Measurements from ENCODE around the gene ZBTB44.
"Not testable (repeated sequence)": the region's sequence is repeated elsewhere in the genome, so short reads cannot be mapped to it uniquely, and the experiment has no call there.

The ZBTB44 gene

DNA sequence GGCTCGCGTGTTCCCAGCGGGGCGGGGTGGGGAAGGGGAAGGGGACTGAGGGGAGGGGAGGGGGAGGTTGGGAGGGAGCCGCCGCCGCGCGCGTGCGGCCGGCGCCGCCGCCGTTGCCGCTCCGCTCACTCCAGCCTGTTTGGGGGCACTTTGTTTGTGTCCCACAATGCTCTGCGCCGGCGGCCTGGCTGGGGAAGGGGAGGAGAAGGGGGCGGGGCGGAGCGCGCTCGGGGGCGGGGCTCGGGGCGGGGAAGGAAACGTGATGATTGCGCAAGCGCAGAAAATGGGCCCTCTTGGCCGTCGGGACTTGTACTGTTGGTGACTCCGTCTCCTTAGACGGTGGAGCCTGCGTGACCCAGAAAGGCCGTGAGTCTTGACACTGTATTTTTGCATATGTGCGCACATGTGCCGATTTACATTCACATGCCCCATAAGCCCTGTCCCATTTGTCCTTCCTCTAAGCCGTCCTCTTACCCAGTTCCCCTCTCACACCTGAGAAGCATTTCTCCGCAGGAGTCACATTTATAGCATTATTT lies at the start of gene ZBTB44:
Gene ZBTB44 (minus strand): TSS at position 168 of the 536 bp plus-strand sequence. CDS start 53,044 bp downstream, outside the sequence.
- DNase-seq = peak; percentile 74 to 91

DNA sequence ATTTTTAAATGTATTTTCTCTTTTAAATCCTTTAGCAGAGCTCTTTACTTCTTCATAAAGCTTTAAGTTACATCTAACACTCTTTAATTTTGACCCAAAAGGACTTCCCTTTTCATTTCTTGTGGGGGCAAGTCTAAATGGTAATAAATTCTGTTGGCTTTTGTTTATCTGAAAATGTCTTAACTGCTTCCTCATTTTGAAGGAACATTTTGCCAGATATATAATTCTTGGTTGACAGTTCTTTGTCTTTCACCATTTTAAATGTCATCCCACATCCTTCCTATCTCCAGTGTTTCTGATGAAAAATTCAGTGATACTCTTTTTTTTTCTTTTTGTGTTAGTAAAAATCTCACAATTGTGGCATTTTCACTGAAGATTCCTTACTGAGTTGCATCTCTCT lies 44.7 kb upstream of the ZBTB44 start:
- DNase-seq = no peak

DNA sequence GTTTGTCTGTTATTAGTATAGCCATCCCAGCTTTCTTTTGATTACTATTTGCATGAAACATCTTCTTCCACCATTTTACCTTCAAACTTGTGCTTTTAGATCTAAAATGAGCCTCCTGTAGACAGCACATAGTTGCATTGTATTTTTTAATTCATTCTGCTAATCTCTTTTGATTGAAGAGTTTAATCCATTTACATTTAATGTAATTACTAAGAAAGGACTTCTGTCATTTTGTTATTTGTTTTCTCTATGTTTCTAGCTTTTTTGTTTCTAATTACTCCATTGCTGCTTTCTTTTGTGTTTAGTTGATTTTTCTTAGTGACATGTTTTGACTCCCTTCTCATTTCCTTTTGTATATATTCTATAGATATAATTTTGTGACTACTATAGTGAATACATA lies 43.7 kb upstream of the ZBTB44 start:
- no peak for DNase-seq

GRCh38 chr11:130347261-130347660 lies 32.5 kb upstream of the ZBTB44 start:
- DNase-seq = no peak

DNA sequence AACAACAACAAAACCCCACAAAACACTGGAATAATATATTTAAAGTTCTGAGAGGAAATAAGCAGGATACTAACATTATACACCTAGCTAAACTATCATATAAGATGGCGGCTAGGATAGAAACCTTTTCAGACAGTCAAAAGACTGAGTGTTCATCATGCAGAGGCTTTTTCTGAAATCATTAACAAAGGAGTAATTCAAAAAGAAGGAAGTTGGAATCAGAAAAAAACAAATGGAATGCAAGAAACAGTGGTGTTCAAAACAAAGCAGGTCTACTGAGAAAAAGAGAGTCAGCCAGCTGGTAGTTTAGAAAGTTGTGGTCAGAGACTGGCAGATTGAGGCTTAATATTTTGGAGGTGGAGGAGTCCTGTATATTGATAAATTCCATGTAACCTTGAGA lies 30.1 kb upstream of the ZBTB44 start:
- DNase-seq = no peak

- DNase-seq = no peak
Observed at GRCh38 chr11:130340671-130341319, 26.1 kb upstream of the ZBTB44 start.

DNA sequence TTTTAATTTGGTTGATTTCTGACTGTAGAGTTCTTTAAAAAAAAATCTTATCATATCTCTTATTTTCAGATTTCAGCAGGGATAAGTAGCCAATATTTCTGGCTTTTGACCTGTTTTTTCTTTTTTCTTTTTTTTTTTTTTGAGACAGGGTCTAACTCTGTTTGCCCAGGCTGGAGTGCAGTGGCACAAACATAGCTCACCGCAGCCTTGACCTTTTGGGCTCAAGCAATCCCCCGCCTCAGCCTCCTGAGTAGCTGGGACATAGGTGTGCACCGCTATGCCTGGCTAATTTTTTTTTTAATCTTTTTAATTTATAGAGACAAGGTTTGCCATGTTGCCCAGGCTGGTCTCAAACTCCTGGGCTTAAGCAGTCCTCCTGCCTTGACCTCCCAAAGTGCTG lies 23.9 kb upstream of the ZBTB44 start:
- no peak for DNase-seq

- DNase-seq = no peak
Observed at GRCh38 chr11:130337281-130338089, 22.8 kb upstream of the ZBTB44 start.

DNA sequence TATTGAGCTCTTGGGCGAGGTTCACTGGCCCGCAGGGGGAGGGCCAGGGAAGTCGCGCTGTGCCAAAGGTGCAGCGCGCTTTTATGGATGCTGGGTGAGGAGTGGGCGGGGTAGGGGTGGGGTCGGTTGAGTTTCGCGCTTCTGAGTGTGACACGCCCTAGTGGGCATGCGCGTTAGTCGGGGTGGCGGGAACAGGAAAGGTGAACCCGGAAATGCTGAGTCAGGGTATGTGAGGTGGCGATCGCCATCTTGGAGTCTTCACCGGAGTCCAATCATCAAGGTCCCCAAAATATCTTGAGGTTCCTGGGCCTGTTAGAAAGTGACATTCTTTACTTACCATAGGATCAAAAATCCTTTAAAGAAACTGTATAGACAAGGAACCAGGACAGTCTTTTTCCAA lies 16.7 kb upstream of the ZBTB44 start:
- not testable (repeated sequence) for DNase-seq

DNA sequence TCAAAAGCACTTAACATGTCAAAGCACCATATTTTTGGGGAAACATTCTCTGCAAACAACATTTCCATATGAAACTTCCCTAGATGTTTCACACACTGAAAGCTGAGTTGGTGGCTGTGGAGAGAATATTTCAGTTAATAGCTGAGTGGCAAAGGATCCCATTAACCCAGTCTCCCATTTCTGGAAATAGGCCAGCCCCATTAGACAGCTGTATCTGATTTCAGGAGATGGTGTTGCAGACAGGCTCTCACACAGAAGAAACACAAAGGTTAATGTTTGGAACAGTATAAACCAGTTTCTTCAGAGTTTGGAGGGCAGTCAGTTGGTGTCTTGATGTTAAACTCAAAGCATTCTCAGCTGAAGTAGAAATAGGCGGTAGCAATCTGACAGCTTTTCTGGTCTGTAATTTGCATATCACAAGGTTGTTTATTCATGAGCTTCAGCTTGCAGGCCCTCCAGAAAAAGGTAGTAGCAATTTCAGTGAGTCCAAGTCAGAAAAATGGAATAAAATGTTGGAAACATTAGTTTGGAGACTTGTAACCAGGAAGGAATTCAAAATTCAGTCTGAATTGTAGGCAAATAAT lies 15.5 kb upstream of the ZBTB44 start:
- DNase-seq = no peak

DNA sequence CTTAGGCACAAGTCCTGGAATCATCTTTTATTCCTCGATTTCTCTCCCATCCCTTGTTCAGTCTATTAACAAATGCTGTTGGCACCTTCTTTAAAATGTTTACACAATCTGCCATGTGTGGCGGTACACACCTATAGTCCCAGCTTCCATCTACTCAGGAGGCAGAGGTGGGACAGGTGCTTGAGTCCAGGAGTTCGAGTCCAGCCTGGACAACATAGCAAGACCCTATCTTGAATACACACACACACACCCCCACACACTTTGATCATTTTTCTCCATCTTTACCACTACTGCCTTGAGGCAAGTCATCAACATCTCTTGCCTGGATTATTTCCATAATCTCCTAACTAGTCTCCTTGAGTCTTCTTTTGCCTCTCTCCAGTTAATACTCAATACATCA lies 13.7 kb upstream of the ZBTB44 start:
- no peak for DNase-seq

DNA sequence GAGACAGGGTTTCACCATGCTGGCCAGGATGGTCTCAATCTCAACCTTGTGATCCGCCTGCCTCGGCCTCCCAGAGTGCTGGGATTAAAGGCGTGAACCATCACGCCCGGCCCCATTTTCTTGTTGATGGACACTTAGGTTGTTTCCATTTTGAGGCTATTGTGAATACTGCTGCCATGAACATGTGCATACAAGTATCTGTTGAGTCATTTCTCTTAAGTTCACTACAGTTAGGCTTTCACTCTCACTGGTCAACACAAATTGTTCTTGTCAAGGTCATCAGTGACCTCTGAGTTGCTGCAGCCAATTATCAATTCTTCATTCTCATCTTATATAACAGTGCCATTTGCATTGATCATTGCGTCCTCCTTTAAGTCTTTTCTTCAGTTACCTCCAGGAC lies 13.0 kb upstream of the ZBTB44 start:
- DNase-seq = no peak

- no peak for DNase-seq
Observed at GRCh38 chr11:130325691-130326090, 11.0 kb upstream of the ZBTB44 start.

DNA sequence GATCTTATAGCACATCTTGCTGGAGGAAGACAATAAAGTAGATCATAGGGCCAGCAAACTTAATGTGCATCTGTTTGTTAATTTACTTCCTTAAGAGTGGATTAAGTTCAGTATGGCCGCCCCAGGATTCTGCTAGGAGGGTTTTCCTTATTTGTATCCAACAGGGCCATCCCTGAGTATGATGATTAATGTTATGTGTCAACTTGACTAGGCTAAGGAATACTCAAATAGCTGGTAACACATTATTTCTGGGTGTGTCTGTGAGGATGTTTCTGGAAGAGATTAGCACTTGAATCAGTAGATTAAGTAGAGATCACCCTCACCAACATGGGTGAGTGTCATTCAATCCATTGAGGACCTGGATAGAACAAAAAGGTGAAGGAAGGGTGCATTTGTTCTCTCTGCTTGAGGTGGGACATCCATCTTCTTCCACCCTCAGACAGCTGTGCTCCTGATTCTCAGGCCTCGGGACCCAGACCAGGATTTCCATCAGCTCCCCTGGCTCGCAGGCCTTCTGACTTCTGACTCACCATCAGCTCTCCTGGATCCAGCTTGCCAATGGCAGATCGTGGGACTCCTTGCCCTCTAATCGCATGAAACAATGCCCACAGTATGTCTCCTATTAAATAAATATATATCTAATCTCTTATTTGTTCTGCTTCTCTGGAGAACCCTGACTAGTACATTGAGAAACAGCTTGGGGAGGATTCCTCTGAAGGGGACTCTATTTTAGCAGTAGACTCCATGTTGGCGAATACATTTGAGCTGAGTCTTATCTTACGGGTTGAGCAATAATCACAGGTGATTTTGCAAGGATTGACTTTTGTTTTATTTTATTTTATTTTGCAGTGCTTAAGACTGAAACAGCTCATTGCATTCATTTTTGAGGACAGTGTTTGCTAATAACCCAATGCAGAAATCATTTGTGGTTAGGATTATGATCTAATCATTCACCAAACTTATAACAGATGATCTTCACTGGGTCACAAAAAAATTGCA lies 9.0 kb upstream of the ZBTB44 start:
- no peak for DNase-seq

DNA sequence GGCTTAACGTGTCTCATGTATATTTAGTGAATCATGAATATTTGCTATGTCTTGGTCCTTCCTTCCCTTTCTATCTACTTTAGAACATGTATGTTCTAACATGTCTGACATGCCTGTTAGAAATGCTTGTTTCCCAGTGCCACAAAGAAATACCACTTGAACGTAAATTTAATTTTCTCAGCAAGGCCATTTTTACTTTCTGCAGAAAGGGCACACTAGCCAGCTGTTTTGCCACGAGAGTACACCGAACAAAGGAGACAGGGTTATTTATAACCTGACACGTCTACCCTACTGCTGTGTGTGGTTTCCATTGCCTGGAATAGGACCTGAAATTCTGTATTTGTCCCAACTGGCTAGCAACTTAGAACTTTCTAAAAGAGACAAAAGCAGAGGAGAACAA lies 7.4 kb upstream of the ZBTB44 start:
- DNase-seq = no peak

GRCh38 chr11:130318031-130318673 lies 3.4 kb upstream of the ZBTB44 start:
- no peak for DNase-seq

GRCh38 chr11:130315354-130315970 lies 745 bp upstream of the ZBTB44 start:
- no peak for DNase-seq

- DNase-seq = peak; percentile 9 to 27
Observed at GRCh38 chr11:130314184-130314749, 450 bp downstream of the ZBTB44 start.

DNA sequence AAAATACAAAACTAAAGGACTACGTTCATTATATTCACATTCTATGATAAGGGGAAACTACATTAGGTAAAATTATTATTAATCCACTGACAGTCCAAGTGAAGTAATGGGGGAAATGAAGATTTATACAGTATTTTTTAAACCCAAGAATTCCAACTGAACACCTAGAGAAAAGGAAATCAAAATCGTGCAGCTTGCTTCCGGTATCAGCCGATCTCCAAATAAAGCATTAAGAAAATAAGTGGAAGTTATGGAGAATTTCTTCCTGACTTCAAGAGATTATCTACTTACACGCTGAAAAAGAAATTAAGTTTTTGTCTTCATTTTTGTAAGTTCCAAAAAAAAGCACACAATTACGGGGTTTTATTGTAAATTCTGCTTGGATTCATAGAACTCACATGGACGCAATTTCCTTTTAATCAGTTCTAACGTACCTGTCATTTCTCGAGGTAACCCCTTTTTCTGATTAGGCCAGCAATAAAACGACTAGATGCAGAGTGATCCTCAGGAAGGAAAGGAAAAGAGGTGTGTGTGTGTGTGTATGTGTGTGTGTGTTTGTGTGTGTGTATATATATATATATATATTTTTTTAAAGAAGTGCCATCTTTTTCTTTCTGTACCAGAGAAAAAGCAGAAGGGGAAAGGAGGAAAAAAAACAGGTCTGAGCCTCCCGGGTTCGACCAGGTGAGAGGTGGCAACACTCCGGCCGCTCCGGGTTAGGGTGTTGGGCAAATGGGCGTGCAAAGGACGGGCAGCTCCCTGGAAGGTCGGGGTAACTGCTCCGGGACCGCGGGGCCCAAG lies 1.1 kb downstream of the ZBTB44 start:
- DNase-seq = no peak

- DNase-seq = no peak
Observed at GRCh38 chr11:130312046-130312445, 2.7 kb downstream of the ZBTB44 start.

All from inflammatory macrophage treated with lipopolysaccharide for 1 hour (primary cell).